Neural crest cell (in vitro differentiated cells): Measurements from ENCODE around the gene SHCBP1L. TPM values are rescaled to one million over a fixed set of nuclear protein-coding genes. Genes with fewer than 3 reads are reported as not detected.

Experiments used
- DNase-seq: peaks from one replicate; pipeline ENCODE4 v3.0.0; 2021; ENCODE audit warnings: low read depth, mixed read lengths, low spot score
- H3K27ac Mint-ChIP-seq: one replicate; pipeline ENCODE4 v1.8.0; 2021; ENCODE audit warnings: mild to moderate bottlenecking, mixed read lengths; ENCODE audit not compliant: unreplicated experiment
- H3K27me3 Mint-ChIP-seq: 2 replicates; pipeline ENCODE4 v1.8.0; 2021; ENCODE audit warnings: low read depth, mild to moderate bottlenecking, mixed read lengths
- H3K36me3 Mint-ChIP-seq: 2 replicates; pipeline ENCODE4 v1.8.0; 2021; ENCODE audit warnings: low read depth, mild to moderate bottlenecking, mixed read lengths
- H3K4me1 Mint-ChIP-seq: 2 replicates; pipeline ENCODE4 v1.8.0; 2021; ENCODE audit warnings: mixed read lengths
- H3K4me3 Mint-ChIP-seq: one replicate; pipeline ENCODE4 v1.8.0; 2021; ENCODE audit warnings: mild to moderate bottlenecking, mixed read lengths
- H3K9me3 Mint-ChIP-seq: 2 replicates; pipeline ENCODE4 v1.8.0; 2021; ENCODE audit warnings: mixed read lengths
- CTCF ChIP-seq: fragments of 200-600 bp; sonication (generic); conservative IDR thresholded peaks from 2 replicates; pipeline ENCODE4 v1.5.0; 2021; ENCODE audit warnings: antibody characterized with exemption, mild to moderate bottlenecking
- long read RNA-seq: library from polyadenylated mRNA; unstranded; transcript quantifications from one replicate; pipeline ENCODE4 v2.0.0, GENCODE V29; 2020
- total RNA-seq: library from RNA; stranded (reverse); gene quantifications from 2 replicates; pipeline ENCODE4 v1.2.1, GENCODE V29; 2021

Gene SHCBP1L
- total RNA-seq = not detected in 2 replicates
- long read RNA-seq = 0 reads

- Mint-ChIP-seq H3K4me3 (no peak within 1 kb of the TSS), H3K9me3 (no peaks in the 10 kb centered on the region)
- no peak for DNase-seq
Observed at GRCh38 chr1:182952677-182953444, at the start of gene SHCBP1L. Gene SHCBP1L (minus strand): TSS chr1:182953166. CDS start chr1:182953133, 33 bp downstream.

DNA sequence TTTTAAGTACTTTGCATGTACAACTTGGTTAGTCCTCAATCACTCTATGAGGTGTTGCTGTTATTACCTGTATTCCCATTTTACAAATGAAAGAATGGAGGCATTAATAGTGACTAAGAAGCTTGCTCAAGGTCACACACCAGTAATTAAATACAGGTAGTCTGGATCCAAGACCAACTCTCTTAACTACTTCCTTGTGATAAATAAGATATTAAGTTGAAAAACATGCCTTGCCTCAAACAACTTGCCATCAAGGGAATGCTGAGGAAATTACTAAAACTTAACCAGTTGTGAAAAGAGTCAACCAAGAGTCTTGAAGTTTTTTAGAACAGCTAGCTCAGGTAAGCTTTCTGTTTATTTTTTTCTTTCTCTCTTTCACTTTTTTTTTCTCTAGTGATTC is 49.3 kb upstream of the SHCBP1L start:
- H3K27ac Mint-ChIP-seq = no peak overlapping the region
- peaks cover 2% of the 10 kb centered on the region for H3K27me3 Mint-ChIP-seq
- H3K36me3 Mint-ChIP-seq = no peaks in the 10 kb centered on the region
- no peak overlapping the region for H3K4me3 Mint-ChIP-seq
- H3K9me3 Mint-ChIP-seq = peaks cover 7% of the 10 kb centered on the region
- no peak for DNase-seq
- no peak for TF ChIP-seq CTCF
- no peaks in the 10 kb centered on the region for H3K4me1 Mint-ChIP-seq

More at GRCh38 chr1:182952677-182953444, at the start of gene SHCBP1L:
- H3K4me1 Mint-ChIP-seq = no peaks in the 10 kb centered on the region
- no peaks in the 10 kb centered on the region for H3K36me3 Mint-ChIP-seq
- TF ChIP-seq CTCF = no peak
- H3K27me3 Mint-ChIP-seq = no peaks in the 10 kb centered on the region
- H3K27ac Mint-ChIP-seq = no peak within 1 kb of the TSS

DNA sequence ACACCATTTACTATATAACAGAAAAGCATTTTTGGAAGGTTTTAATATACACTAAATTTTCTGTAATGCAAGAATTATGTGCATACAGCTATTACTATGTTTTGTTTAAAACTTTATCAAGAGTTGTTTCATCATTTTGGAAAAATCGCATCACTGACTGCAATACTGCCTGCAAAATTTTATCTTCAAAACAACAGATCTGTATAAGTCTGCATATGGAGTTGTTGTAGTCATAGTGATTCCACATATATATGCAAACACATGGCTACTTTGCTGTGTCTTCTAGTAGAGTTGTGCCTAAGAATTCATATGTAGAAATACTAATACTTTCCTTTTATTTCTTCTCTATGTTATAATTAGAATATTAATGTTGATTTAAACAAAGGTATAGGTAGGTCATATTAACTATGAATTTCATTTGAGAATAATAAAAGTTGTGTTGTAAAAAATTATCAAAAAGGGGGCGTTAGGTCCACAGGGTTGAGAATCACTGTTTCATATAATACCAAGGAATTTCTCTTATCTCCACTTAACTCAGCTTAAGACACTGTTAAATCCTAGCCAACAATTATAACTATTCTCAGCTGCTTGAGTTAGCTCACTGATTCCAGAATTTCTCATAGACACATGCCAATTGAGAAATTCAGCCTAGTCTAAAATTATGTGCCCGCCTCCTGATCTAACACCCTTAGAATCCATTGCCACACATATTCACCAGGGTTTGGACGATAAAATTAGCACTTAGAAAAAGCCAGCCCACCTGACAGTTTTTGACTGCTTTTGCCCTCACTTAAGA is 47.4 kb upstream of the SHCBP1L start:
- Mint-ChIP-seq H3K9me3 (peaks cover 5% of the 10 kb centered on the region), H3K4me3 (no peak overlapping the region), H3K27me3 (peaks cover 2% of the 10 kb centered on the region), H3K27ac (no peak overlapping the region), H3K4me1 (no peaks in the 10 kb centered on the region), H3K36me3 (no peaks in the 10 kb centered on the region)
- DNase-seq = no peak
- no peak for TF ChIP-seq CTCF

GRCh38 chr1:182998482-182998881 is 45.5 kb upstream of the SHCBP1L start:
- Mint-ChIP-seq H3K9me3 (no peaks in the 10 kb centered on the region), H3K4me1 (no peaks in the 10 kb centered on the region), H3K4me3 (no peak overlapping the region), H3K36me3 (no peaks in the 10 kb centered on the region), H3K27ac (no peak overlapping the region), H3K27me3 (no peaks in the 10 kb centered on the region)
- no peak for TF ChIP-seq CTCF
- DNase-seq = no peak

- TF ChIP-seq CTCF = no peak
- Mint-ChIP-seq H3K27ac (no peak overlapping the region), H3K36me3 (no peaks in the 10 kb centered on the region), H3K4me3 (no peak overlapping the region), H3K4me1 (no peaks in the 10 kb centered on the region), H3K27me3 (no peaks in the 10 kb centered on the region), H3K9me3 (no peaks in the 10 kb centered on the region)
- no peak for DNase-seq
Observed at GRCh38 chr1:182996816-182997215, 43.9 kb upstream of the SHCBP1L start.
